Mesenchymal stem cell (in vitro differentiated cells and primary cell): ENCODE results near the gene PKP4.
A peak's percentile ranks its signal among the peaks of the same experiment; 100 is the strongest.

Source experiments
- DNase-seq: peaks from one replicate; pipeline ENCODE4 v3.0.0-alpha.2; 2013
- H2AFZ ChIP-seq: one replicate; pipeline ENCODE4 v1.6.1; 2013; ENCODE audit warnings: low read depth, mild to moderate bottlenecking, control low read depth, inconsistent platforms, low read length, moderate library complexity
- H2AK5ac ChIP-seq: 2 replicates; pipeline ENCODE4 v1.6.1; 2013; ENCODE audit warnings: low read length, moderate library complexity, mild to moderate bottlenecking, inconsistent platforms; ENCODE audit not compliant: severe bottlenecking
- H2BK120ac ChIP-seq: one replicate; pipeline ENCODE4 v1.6.1; 2013; ENCODE audit warnings: low read depth, mild to moderate bottlenecking, inconsistent platforms, low read length, moderate library complexity
- H2BK12ac ChIP-seq, 2 experiments: one replicate each; pipeline ENCODE4 v1.6.1; 2013; ENCODE audit warnings: inconsistent platforms in 2 of 2, low read length in 2 of 2, mild to moderate bottlenecking in 2 of 2, moderate library complexity in 2 of 2, control low read depth in 1 of 2
- H2BK15ac ChIP-seq: one replicate; pipeline ENCODE4 v1.6.1; 2013; ENCODE audit warnings: mild to moderate bottlenecking, low read depth, inconsistent platforms; ENCODE audit not compliant: poor library complexity, severe bottlenecking
- H2BK5ac ChIP-seq: 2 replicates; pipeline ENCODE4 v1.6.1; 2013; ENCODE audit warnings: low read depth, mild to moderate bottlenecking, low read length, control low read depth, inconsistent platforms; ENCODE audit not compliant: poor library complexity, severe bottlenecking
- H3K14ac ChIP-seq, 2 experiments: one replicate each; pipeline ENCODE4 v1.6.1; 2013; ENCODE audit warnings: inconsistent platforms in 2 of 2, low read length in 2 of 2, control low read depth in 1 of 2, mild to moderate bottlenecking in 1 of 2, moderate library complexity in 1 of 2
- H3K18ac ChIP-seq, 2 experiments: one replicate each; pipeline ENCODE4 v1.6.1; 2013; ENCODE audit warnings: inconsistent platforms in 2 of 2, low read length in 2 of 2, control low read depth in 1 of 2, low read depth in 1 of 2, mild to moderate bottlenecking in 1 of 2
- H3K23ac ChIP-seq, 2 experiments: one replicate each; pipeline ENCODE4 v1.6.1; 2013; ENCODE audit warnings: inconsistent platforms in 2 of 2, low read length in 2 of 2, mild to moderate bottlenecking in 2 of 2, moderate library complexity in 2 of 2, control low read depth in 1 of 2
- H3K27ac ChIP-seq: 2 replicates; pipeline ENCODE4 v1.5.1; 2013; ENCODE audit warnings: mild to moderate bottlenecking, moderate library complexity, low read length, control low read depth, inconsistent platforms; ENCODE audit not compliant: poor library complexity, severe bottlenecking
- H3K27me3 ChIP-seq, 2 experiments: 2 replicates each; pipeline versions ENCODE4 v1.6.1 to v1.7.0; 2013; ENCODE audit warnings: low read length in 2 of 2, mild to moderate bottlenecking in 2 of 2, moderate library complexity in 2 of 2, control low read depth in 1 of 2, inconsistent platforms in 1 of 2; ENCODE audit not compliant: control insufficient read depth in 1 of 2, insufficient read depth in 1 of 2
- H3K36me3 ChIP-seq, 2 experiments: 2 replicates each; pipeline versions ENCODE4 v1.6.1 to v1.7.0; 2013; ENCODE audit warnings: low read length in 2 of 2, control low read depth in 1 of 2, inconsistent platforms in 1 of 2, low read depth in 1 of 2, mild to moderate bottlenecking in 1 of 2; ENCODE audit not compliant: insufficient read depth in 2 of 2, control insufficient read depth in 1 of 2
- H3K4ac ChIP-seq, 2 experiments: one replicate each; pipeline ENCODE4 v1.6.1; 2013; ENCODE audit warnings: inconsistent platforms in 2 of 2, low read length in 2 of 2, mild to moderate bottlenecking in 2 of 2, moderate library complexity in 2 of 2, control low read depth in 1 of 2, low read depth in 1 of 2
- H3K4me1 ChIP-seq: 2 replicates; pipeline ENCODE4 v1.6.1; 2013; ENCODE audit warnings: low read depth, low read length, control low read depth; ENCODE audit not compliant: control insufficient read depth, insufficient read depth
- H3K4me2 ChIP-seq: 2 replicates; pipeline ENCODE4 v1.6.1; 2013; ENCODE audit warnings: low read length, mild to moderate bottlenecking, inconsistent platforms; ENCODE audit not compliant: poor library complexity, severe bottlenecking
- H3K4me3 ChIP-seq, 2 experiments: 2 replicates each; pipeline versions ENCODE4 v1.5.1 to v1.7.0; 2013; ENCODE audit warnings: low read length in 2 of 2, mild to moderate bottlenecking in 2 of 2, control low read depth in 1 of 2, low read depth in 1 of 2; ENCODE audit not compliant: insufficient read depth in 1 of 2
- H3K79me1 ChIP-seq: replicated peaks from 2 replicates; pipeline ENCODE4 v1.6.1; 2013; ENCODE audit warnings: mild to moderate bottlenecking, control low read depth, low read length, inconsistent platforms; ENCODE audit not compliant: poor library complexity, severe bottlenecking
- H3K9ac ChIP-seq: 2 replicates; pipeline ENCODE4 v1.7.0; 2013; ENCODE audit warnings: mild to moderate bottlenecking, low read length, moderate library complexity
- H3K9me3 ChIP-seq: 2 replicates; pipeline ENCODE4 v1.7.0; 2013; ENCODE audit warnings: mild to moderate bottlenecking, low read length; ENCODE audit not compliant: control insufficient read depth
- H4K8ac ChIP-seq: one replicate; pipeline ENCODE4 v1.6.1; 2013; ENCODE audit warnings: inconsistent platforms, mild to moderate bottlenecking, low read length, moderate library complexity
- H4K91ac ChIP-seq: one replicate; pipeline ENCODE4 v1.6.1; 2013; ENCODE audit warnings: mild to moderate bottlenecking, low read length, inconsistent platforms
- WGBS: methylation state at CpG from one replicate; pipeline ENCODE4 v1.1.7; 2013; ENCODE audit warnings: mixed read lengths; 5-methylcytosine and 5-hydroxymethylcytosine counted together

Gene PKP4

GRCh38 chr2:158496986-158497385 is 40.2 kb downstream of the PKP4 start:
- no peaks in the 10 kb centered on the region for H3K27me3 ChIP-seq
- H3K36me3 ChIP-seq, result peaks cover 0 to 2% of the 10 kb centered on the region in 2 experiments
- H3K9me3 ChIP-seq, result no peaks in the 10 kb centered on the region
- no peak overlapping the region for H2AFZ ChIP-seq
- H3K18ac ChIP-seq, result no peak overlapping the region
- H4K91ac ChIP-seq, result no peak overlapping the region
- DNase-seq, result no peak
- no peak overlapping the region for H3K14ac ChIP-seq
- H3K79me1 ChIP-seq, result peaks cover 24% of the 10 kb centered on the region
- no peak overlapping the region for H2AK5ac ChIP-seq
- no peak overlapping the region for H3K9ac ChIP-seq
- H2BK5ac ChIP-seq, result no peak overlapping the region
- H3K4ac ChIP-seq, result no peak overlapping the region
- H2BK120ac ChIP-seq, result no peak overlapping the region
- no peak overlapping the region for H4K8ac ChIP-seq
- H3K4me2 ChIP-seq, result no peak overlapping the region
- peaks cover 8% of the 10 kb centered on the region for H3K4me1 ChIP-seq
- H3K27ac ChIP-seq, result no peak overlapping the region
- no peak overlapping the region for H2BK15ac ChIP-seq
- no peak overlapping the region for H3K23ac ChIP-seq
- WGBS, result 95% methylated on average over 3 of the region's 3 CpGs
- no peak overlapping the region for H2BK12ac ChIP-seq
- no peak overlapping the region for H3K4me3 ChIP-seq

DNA sequence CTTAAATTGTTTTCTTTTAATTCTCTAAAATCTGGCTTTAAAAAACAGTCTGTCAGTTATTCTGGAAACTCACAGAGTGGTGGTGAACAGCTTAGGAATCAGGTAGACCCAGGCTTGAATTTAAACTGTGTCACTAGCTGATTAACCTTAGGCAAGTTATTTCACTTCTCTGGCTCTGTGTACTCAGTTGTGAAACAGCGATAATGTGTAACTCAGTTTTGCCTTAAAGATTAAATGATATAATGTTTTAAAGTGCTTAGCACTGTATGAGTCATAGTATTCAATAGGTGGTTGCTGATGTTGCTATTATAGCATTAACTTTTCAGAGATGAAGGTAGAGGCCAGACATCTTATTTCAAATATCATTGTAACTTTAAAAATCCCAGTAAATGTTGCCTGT is 40.7 kb downstream of the PKP4 start:
- Histone ChIP-seq H3K36me3 (peaks cover 0 to 2% of the 10 kb centered on the region in 2 experiments), H2AK5ac (no peak overlapping the region), H2BK120ac (no peak overlapping the region), H3K4ac (no peak overlapping the region), H3K79me1 (peaks cover 24% of the 10 kb centered on the region), H3K27ac (no peak overlapping the region), H3K9me3 (no peaks in the 10 kb centered on the region), H2AFZ (no peak overlapping the region), H4K91ac (no peak overlapping the region), H2BK15ac (no peak overlapping the region), H3K4me2 (no peak overlapping the region), H3K9ac (no peak overlapping the region), H2BK5ac (no peak overlapping the region), H3K14ac (no peak overlapping the region), H2BK12ac (no peak overlapping the region), H3K18ac (no peak overlapping the region), H3K27me3 (no peaks in the 10 kb centered on the region), H3K23ac (no peak overlapping the region), H3K4me3 (no peak overlapping the region), H3K4me1 (peaks cover 8% of the 10 kb centered on the region), H4K8ac (no peak overlapping the region)
- 100% methylated on average over 1 of the region's 1 CpG for WGBS
- DNase-seq, result no peak

GRCh38 chr2:158498043-158498748 is 41.4 kb downstream of the PKP4 start:
- Histone ChIP-seq H3K4ac (no peak overlapping the region), H3K9ac (no peak overlapping the region), H3K14ac (no peak overlapping the region), H2AK5ac (no peak overlapping the region), H3K4me2 (no peak overlapping the region), H3K36me3 (peaks cover 0 to 2% of the 10 kb centered on the region in 2 experiments), H4K91ac (no peak overlapping the region), H3K27ac (peak overlapping the region; percentile 14), H3K4me3 (no peak overlapping the region), H2AFZ (no peak overlapping the region), H4K8ac (no peak overlapping the region), H3K9me3 (no peaks in the 10 kb centered on the region), H3K18ac (no peak overlapping the region), H2BK15ac (no peak overlapping the region), H3K79me1 (peaks cover 24% of the 10 kb centered on the region), H3K4me1 (peaks cover 8% of the 10 kb centered on the region), H3K23ac (no peak overlapping the region), H2BK12ac (no peak overlapping the region), H2BK5ac (no peak overlapping the region), H3K27me3 (no peaks in the 10 kb centered on the region), H2BK120ac (no peak overlapping the region)
- no peak for DNase-seq

DNA sequence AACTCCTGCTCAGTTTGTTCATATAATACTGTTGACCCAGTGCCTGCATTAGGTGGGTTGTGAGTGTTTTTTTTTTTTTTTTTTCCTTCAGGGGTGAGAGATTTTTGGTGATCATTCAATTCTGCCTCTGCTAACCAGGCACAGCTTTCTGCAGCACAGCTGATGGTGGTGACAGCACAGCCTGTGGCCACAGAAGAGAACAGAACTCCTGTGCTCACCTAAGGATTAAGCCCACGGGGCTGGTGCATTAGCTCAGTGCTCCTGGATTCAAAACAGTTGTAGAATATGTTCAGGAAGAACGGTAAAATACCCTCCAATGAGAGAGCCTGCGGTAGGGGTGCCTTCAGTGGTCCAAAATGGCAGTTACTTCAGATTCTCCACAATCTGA is 42.0 kb downstream of the PKP4 start:
- Histone ChIP-seq H3K4me2 (no peak overlapping the region), H3K4me1 (peaks cover 8% of the 10 kb centered on the region), H2AFZ (no peak overlapping the region), H3K4me3 (no peak overlapping the region), H3K23ac (no peak overlapping the region), H3K9me3 (no peaks in the 10 kb centered on the region), H4K8ac (no peak overlapping the region), H2BK120ac (no peak overlapping the region), H3K36me3 (peaks cover 0 to 2% of the 10 kb centered on the region in 2 experiments), H2AK5ac (peak overlapping the region; percentile 75), H3K14ac (no peak overlapping the region), H3K18ac (no peak overlapping the region), H2BK15ac (no peak overlapping the region), H3K4ac (no peak overlapping the region), H3K27ac (no peak overlapping the region), H2BK12ac (no peak overlapping the region), H3K9ac (no peak overlapping the region), H3K27me3 (no peaks in the 10 kb centered on the region), H4K91ac (no peak overlapping the region), H2BK5ac (no peak overlapping the region), H3K79me1 (peaks cover 21% of the 10 kb centered on the region)
- 90% methylated on average over 3 of the region's 3 CpGs for WGBS
- DNase-seq, result no peak
